HepG2 (cell line): ENCODE measurements around the gene PKLR. TPM values are rescaled to one million over a fixed set of nuclear protein-coding genes. Genes with fewer than 3 reads are reported as not detected.
A peak's percentile ranks its signal among the peaks of the same experiment; 100 is the strongest.

ENCODE experiments used
- NCOA5 ChIP-seq: sonication (generic); formaldehyde crosslinking; IDR thresholded peaks from 2 replicates; pipeline ENCODE4 v1.4.0; 2020; ENCODE audit warnings: missing genetic modification reagents
- NFKB2 ChIP-seq: sonication (generic); formaldehyde crosslinking; IDR thresholded peaks from 2 replicates; pipeline ENCODE4 v1.4.0; 2020; ENCODE audit warnings: missing genetic modification reagents, borderline replicate concordance
- ZNF335 ChIP-seq: sonication (generic); formaldehyde crosslinking; IDR thresholded peaks from 2 replicates; pipeline ENCODE4 v1.4.0; 2020; ENCODE audit warnings: missing genetic modification reagents
- ZNF615 ChIP-seq: sonication (generic); formaldehyde crosslinking; IDR thresholded peaks from 2 replicates; pipeline ENCODE4 v1.5.0; 2020; ENCODE audit warnings: mild to moderate bottlenecking, missing genetic modification reagents, borderline replicate concordance
- polyA plus RNA-seq, 8 experiments: library from polyadenylated mRNA; depleted of rRNA in 3 of 8; stranded (reverse) in 7 of 8; unstranded in 1 of 8; fragments of >200 nt; fragmentation: Illumina TruSeq in 4 of 8; extraction: Trizol in 4 of 8; gene quantifications; 2 replicates each; pipeline versions ENCODE4 v1.2.1 to v1.2.3, GENCODE V29; 2011 to 2016; ENCODE audit warnings: low read depth in 4 of 8, missing spikeins in 1 of 8, mixed read lengths in 1 of 8; ENCODE audit not compliant: insufficient read depth in 1 of 8
- total RNA-seq, 5 experiments: library from RNA; depleted of rRNA; stranded (reverse); fragments of >200 nt; fragmentation: Illumina TruSeq; extraction: Trizol; gene quantifications; 2 replicates each; pipeline ENCODE4 v1.2.3, GENCODE V29; 2016; ENCODE audit warnings: low read depth in 1 of 5
- TF ChIP-seq, protein P1 (sequence below), 2 experiments: sonication (generic) in 1 of 2; formaldehyde crosslinking in 1 of 2; IDR thresholded peaks; 2 replicates each; pipeline versions ENCODE4 v1.5.1 to v1.6.1; 2011 to 2020; ENCODE audit warnings: borderline replicate concordance in 1 of 2, low read depth in 1 of 2, low read length in 1 of 2, mild to moderate bottlenecking in 1 of 2, missing genetic modification reagents in 1 of 2, moderate library complexity in 1 of 2
- TF ChIP-seq, protein P2 (sequence below): sonication (generic); formaldehyde crosslinking; IDR thresholded peaks from 2 replicates; pipeline ENCODE4 v1.8.0; 2022; ENCODE audit warnings: missing genetic modification reagents, low read depth, mild to moderate bottlenecking, borderline replicate concordance
- TF ChIP-seq, protein P3 (sequence below): sonication (generic); formaldehyde crosslinking; IDR thresholded peaks from 2 replicates; pipeline ENCODE4 v1.5.1; 2020; ENCODE audit warnings: mild to moderate bottlenecking, missing genetic modification reagents, moderate library complexity
- TF ChIP-seq, protein P4 (sequence below): sonication (generic); formaldehyde crosslinking; IDR thresholded peaks from 2 replicates; pipeline ENCODE4 v1.4.0; 2020; ENCODE audit warnings: mild to moderate bottlenecking, missing genetic modification reagents, borderline replicate concordance
- TF ChIP-seq, protein P5 (sequence below): sonication (generic); formaldehyde crosslinking; conservative IDR thresholded peaks from 2 replicates; pipeline ENCODE4 v1.8.0; 2022; ENCODE audit warnings: missing genetic modification reagents
- TF ChIP-seq, protein P6 (sequence below): sonication (generic); formaldehyde crosslinking; IDR thresholded peaks from 2 replicates; pipeline ENCODE4 v1.4.0; 2020; ENCODE audit warnings: missing genetic modification reagents

Gene PKLR
- total and polyA plus RNA-seq, 2 of the 13 experiments (the other 11 are each of a cell fraction or from before 2014, with no cell fraction given), result 10.3 to 29.3 TPM

DNA sequence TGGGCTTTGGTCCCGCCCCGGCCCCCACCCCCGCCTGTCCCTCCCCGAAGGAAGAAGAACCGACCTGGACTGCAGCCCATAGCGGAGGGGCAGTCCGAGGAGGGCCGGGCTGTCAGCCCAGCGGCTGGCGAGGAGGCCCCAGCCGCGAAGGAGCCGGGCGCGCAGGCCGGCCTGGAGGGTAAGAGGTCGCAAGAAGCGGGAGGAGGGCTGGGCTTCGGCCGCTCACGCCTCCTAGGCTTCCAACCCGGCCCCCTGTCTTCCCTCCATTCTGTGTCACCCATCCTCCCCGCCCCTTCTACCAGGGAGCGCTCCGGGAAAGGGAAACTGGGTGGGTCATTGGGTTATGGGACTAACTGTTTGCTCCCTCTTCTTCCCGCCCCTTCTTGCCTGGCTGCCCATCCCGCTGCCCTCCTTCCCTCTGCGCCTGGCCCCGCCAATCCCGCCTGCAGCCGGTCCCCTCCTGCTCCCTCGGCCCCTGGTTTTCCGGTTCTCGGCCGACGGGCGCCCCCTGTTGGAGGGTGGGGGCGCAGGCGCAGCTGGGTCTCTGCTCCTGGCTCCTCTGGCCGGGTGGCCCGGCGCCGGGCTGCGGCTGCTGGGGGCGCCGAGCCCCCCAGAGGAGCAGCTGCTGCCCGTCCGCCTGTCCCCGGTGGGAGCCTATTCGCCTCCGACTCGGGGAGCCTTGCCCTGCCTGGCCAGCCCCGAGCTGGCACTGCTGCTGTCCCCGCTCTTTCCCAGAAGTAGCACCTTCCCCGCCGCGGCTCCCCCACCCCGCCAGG is 21.9 kb upstream of the PKLR start (continued):
- TF ChIP-seq, protein P1, sequence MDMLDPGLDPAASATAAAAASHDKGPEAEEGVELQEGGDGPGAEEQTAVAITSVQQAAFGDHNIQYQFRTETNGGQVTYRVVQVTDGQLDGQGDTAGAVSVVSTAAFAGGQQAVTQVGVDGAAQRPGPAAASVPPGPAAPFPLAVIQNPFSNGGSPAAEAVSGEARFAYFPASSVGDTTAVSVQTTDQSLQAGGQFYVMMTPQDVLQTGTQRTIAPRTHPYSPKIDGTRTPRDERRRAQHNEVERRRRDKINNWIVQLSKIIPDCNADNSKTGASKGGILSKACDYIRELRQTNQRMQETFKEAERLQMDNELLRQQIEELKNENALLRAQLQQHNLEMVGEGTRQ (IDR thresholded peaks at IDR 0.05; ENCODE audit: low read depth, low read length), result no peak
- TF ChIP-seq, protein P1 (CRISPR knock-in tag; IDR thresholded peaks at IDR 0.05; ENCODE audit: borderline replicate concordance), result no peak
- TF ChIP-seq, protein P2, sequence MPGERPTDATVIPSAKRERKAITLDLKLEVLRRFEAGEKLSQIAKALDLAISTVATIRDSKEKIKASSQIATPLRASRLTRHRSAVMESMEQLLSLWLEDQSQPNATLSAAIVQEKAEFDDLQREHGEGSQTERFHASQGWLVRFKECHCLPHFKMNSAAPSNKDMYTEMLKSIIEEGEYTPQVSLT, result no peak
- TF ChIP-seq ZNF615 (CRISPR knock-in tag) (no peak), NCOA5 (CRISPR knock-in tag) (no peak), NFKB2 (CRISPR knock-in tag) (no peak; the same call in 1 of the 2 replicates), ZNF335 (CRISPR knock-in tag) (no peak)
- TF ChIP-seq, protein P3, sequence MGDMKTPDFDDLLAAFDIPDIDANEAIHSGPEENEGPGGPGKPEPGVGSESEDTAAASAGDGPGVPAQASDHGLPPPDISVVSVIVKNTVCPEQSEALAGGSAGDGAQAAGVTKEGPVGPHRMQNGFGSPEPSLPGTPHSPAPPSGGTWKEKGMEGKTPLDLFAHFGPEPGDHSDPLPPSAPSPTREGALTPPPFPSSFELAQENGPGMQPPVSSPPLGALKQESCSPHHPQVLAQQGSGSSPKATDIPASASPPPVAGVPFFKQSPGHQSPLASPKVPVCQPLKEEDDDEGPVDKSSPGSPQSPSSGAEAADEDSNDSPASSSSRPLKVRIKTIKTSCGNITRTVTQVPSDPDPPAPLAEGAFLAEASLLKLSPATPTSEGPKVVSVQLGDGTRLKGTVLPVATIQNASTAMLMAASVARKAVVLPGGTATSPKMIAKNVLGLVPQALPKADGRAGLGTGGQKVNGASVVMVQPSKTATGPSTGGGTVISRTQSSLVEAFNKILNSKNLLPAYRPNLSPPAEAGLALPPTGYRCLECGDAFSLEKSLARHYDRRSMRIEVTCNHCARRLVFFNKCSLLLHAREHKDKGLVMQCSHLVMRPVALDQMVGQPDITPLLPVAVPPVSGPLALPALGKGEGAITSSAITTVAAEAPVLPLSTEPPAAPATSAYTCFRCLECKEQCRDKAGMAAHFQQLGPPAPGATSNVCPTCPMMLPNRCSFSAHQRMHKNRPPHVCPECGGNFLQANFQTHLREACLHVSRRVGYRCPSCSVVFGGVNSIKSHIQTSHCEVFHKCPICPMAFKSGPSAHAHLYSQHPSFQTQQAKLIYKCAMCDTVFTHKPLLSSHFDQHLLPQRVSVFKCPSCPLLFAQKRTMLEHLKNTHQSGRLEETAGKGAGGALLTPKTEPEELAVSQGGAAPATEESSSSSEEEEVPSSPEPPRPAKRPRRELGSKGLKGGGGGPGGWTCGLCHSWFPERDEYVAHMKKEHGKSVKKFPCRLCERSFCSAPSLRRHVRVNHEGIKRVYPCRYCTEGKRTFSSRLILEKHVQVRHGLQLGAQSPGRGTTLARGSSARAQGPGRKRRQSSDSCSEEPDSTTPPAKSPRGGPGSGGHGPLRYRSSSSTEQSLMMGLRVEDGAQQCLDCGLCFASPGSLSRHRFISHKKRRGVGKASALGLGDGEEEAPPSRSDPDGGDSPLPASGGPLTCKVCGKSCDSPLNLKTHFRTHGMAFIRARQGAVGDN (CRISPR knock-in tag), result peak; percentile 77
- TF ChIP-seq, protein P4, sequence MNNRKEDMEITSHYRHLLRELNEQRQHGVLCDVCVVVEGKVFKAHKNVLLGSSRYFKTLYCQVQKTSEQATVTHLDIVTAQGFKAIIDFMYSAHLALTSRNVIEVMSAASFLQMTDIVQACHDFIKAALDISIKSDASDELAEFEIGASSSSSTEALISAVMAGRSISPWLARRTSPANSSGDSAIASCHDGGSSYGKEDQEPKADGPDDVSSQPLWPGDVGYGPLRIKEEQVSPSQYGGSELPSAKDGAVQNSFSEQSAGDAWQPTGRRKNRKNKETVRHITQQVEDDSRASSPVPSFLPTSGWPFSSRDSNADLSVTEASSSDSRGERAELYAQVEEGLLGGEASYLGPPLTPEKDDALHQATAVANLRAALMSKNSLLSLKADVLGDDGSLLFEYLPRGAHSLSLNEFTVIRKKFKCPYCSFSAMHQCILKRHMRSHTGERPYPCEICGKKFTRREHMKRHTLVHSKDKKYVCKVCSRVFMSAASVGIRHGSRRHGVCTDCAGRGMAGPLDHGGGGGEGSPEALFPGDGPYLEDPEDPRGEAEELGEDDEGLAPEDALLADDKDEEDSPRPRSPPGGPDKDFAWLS (CRISPR knock-in tag), result no peak
- TF ChIP-seq, protein P5, sequence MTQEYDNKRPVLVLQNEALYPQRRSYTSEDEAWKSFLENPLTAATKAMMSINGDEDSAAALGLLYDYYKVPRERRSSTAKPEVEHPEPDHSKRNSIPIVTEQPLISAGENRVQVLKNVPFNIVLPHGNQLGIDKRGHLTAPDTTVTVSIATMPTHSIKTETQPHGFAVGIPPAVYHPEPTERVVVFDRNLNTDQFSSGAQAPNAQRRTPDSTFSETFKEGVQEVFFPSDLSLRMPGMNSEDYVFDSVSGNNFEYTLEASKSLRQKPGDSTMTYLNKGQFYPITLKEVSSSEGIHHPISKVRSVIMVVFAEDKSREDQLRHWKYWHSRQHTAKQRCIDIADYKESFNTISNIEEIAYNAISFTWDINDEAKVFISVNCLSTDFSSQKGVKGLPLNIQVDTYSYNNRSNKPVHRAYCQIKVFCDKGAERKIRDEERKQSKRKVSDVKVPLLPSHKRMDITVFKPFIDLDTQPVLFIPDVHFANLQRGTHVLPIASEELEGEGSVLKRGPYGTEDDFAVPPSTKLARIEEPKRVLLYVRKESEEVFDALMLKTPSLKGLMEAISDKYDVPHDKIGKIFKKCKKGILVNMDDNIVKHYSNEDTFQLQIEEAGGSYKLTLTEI (CRISPR knock-in tag), result no peak
- TF ChIP-seq, protein P6, sequence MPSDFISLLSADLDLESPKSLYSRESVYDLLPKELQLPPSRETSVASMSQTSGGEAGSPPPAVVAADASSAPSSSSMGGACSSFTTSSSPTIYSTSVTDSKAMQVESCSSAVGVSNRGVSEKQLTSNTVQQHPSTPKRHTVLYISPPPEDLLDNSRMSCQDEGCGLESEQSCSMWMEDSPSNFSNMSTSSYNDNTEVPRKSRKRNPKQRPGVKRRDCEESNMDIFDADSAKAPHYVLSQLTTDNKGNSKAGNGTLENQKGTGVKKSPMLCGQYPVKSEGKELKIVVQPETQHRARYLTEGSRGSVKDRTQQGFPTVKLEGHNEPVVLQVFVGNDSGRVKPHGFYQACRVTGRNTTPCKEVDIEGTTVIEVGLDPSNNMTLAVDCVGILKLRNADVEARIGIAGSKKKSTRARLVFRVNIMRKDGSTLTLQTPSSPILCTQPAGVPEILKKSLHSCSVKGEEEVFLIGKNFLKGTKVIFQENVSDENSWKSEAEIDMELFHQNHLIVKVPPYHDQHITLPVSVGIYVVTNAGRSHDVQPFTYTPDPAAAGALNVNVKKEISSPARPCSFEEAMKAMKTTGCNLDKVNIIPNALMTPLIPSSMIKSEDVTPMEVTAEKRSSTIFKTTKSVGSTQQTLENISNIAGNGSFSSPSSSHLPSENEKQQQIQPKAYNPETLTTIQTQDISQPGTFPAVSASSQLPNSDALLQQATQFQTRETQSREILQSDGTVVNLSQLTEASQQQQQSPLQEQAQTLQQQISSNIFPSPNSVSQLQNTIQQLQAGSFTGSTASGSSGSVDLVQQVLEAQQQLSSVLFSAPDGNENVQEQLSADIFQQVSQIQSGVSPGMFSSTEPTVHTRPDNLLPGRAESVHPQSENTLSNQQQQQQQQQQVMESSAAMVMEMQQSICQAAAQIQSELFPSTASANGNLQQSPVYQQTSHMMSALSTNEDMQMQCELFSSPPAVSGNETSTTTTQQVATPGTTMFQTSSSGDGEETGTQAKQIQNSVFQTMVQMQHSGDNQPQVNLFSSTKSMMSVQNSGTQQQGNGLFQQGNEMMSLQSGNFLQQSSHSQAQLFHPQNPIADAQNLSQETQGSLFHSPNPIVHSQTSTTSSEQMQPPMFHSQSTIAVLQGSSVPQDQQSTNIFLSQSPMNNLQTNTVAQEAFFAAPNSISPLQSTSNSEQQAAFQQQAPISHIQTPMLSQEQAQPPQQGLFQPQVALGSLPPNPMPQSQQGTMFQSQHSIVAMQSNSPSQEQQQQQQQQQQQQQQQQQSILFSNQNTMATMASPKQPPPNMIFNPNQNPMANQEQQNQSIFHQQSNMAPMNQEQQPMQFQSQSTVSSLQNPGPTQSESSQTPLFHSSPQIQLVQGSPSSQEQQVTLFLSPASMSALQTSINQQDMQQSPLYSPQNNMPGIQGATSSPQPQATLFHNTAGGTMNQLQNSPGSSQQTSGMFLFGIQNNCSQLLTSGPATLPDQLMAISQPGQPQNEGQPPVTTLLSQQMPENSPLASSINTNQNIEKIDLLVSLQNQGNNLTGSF (CRISPR knock-in tag), result no peak
